Germinal center (tissue), 1 donor: ENCODE data around the gene ATP7A.

ENCODE experiments used
- DNase-seq: peaks from one replicate; pipeline ENCODE4 v3.0.0; 2012; ENCODE audit warnings: mixed read lengths, low spot score

ATP7A gene

DNA sequence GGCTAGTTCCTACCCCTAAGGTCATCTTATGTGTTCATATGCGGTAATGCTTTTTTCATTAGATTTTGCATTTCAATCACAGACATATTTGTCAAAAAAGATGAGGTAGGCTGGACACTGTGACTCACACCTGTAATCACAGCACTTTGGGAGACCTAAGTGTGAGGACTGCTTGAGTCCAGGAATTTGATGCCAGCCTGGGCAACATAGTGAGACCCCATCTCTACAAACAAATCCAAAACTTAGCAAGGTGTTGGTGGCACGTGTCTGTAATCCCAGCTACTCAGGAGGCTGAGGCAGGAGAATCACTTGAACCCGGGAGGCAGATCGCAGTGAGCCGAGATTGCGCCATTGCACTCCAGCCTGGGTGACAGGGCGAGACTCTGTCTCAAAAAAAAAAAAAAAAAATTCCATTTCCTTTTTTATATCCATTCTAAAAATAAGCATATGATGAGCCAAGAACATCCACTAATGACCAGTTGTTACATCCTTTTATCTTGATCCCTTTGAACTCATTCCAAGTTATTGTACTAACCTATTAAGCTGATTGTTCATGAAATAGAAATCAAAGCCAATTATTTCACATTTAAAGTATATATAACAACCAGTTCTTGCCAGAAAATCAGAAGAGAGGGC is 35.5 kb downstream of the ATP7A start:
- DNase-seq, result no peak

DNA sequence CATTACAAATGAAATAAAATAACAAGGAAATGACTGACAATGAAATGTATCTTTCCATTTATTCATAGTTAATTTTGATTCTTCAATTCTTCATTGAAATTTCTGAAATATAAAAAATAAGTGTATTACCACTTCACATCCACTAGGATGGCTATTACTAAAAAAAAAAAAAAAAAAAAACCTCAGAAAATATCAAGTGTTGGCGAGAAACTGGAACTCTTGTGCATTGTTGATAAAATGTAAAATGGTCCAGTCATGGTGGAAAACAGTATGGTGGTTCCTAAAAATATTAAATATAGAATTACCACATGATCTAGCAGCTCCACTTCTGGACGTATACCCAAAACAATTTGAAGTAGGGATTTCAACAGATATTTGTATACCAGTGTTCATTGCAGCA is 36.1 kb downstream of the ATP7A start:
- DNase-seq, result no peak

DNA sequence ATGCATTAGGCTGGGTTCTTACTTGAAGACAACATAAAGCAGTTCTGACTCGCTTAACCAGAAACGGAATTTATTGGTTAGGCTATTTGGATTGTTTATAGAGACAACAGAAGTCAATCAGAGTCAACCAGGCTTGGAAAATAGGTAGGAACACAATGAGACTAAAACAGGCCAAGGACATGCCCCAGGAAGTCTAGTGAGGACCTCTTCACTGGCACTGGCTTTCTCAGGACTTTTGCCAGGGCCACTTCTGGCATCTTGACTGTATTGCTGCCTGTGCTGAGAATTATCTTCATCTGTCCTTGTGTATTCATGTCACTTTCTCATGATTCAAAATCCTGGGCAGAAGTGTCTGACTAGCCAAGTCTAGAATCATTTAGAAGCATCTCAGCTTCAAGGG is 39.3 kb downstream of the ATP7A start:
- no peak for DNase-seq

DNA sequence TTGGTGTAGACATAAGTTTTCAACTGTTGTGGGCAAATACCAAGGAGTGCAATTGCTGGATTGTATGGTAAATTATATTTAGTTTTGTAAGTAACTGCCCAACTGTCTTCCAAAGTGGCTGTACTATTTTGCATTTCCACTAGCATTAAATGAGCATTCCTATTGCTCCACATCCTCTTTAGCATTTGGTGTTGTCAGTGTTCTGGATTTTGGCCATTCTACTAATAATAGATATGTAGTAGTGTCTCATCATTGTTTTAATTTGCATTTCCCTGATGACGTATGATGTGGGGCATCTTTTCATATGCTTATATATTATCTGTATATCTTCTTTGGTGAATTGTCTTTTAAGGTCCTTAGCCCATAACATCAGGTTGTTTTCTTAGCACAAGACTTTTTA is 41.7 kb downstream of the ATP7A start:
- no peak for DNase-seq

DNA sequence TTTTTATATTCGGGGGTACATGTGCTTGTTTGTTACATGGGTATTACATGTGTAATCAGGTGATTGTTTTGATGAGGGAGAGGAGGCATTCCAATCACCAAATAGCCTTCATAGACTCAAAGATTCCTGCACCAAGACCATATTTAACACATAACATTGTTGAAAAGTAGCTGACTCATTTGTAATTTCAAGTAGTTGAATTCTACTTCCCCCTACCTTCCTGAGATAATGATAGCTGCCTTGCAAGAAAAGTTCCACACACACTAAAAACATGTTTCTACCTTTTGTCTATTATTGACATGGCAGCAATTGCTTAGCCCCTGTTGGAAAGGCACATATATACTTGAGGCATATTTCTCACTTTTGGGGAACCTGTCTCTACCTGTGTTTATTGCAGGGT is 42.8 kb downstream of the ATP7A start:
- DNase-seq, result no peak

DNA sequence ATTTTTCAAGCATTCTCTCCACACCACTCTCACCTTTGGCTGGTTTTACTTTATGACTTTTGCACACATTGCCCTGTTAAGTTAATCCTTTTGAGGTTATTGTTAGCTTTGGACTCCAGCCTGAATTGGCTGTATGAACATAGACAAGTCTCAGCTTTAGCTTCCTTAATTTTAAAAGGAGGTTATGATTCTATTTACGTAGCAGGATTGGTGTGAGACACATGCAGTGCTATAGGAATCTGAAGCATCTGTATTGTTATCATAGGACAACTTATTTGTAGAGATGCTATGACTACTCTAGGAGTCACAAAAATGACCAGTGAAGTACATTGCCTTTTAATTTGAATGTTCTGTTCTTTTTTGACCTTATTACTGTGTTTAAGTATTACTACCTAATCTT is 43.2 kb downstream of the ATP7A start:
- no peak for DNase-seq

DNA sequence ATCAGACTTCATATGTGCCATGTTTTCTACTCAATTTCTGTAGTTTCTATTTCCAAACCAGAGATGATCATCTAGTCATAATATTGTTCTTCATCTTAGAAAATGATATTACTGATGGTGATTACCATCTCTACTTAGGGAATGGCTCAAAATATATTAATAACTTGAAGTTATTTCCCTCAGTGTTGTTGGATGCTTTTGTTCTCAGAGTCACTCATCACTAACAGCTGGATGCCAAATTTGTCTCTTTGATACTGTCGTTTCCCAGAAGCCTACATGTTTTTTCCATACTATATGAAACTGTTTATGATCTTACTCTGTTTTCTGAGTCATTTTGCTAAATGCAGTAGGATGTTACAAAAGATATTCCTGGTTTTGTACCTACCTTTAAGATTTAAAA is 50.1 kb downstream of the ATP7A start:
- DNase-seq, result no peak

DNA sequence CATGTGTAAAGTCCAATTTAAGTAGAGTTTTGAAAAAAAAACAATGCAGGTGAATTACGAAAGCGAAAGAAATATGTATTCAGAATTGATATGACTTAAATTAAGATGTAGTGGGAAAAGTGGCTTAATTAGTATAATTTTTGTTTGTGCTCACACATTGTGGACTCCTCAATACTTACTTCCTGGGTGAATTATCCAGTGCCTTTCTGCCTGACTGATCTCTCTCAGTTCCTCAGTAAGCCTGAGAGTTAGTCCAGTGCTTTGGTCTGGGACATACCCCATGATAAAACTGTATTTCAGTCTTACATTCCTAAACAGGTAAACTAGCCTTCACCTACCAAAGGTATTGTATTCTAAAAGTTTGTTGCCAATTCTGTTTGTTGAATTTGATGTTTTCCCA is 50.6 kb downstream of the ATP7A start:
- DNase-seq, result no peak

DNA sequence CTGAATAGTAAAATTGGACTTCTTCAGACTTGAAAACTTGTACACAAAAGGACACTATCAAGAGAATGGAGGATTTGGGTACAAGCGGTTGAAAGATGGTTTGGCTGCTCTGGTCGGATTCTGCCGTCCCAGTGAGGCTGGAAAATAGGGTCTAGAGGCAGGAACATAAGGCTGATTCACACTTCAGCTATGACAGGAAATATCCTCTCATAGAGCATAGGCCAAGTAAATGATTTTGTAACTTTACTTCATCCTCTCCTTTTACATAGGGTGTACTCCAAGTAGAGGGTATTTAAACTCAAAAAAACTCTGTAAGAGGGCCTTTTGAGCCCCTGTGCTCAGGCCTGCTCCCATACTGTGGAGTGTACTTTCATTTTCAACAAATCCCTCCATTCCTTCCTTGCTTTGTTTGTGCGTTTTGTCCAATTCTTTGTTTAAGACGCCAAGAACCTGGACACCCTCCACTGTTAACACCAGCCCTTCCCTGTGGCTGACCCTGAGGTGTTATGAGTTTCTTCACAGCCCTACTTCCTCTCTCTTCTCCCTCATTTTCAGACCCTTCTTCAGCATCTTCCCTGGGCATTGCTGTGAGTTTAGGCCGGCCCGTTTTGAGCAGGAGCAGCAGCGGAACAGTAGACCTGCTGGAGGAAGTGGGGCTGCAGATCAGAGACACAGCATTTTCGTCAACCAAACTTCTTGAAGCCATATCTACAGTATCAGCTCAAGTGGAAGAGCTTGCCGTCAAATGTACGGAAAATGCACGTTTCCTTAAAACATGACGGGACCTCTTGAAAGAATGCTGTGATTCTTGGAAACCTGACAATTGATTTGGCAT is 51.8 kb downstream of the ATP7A start:
- no peak for DNase-seq

DNA sequence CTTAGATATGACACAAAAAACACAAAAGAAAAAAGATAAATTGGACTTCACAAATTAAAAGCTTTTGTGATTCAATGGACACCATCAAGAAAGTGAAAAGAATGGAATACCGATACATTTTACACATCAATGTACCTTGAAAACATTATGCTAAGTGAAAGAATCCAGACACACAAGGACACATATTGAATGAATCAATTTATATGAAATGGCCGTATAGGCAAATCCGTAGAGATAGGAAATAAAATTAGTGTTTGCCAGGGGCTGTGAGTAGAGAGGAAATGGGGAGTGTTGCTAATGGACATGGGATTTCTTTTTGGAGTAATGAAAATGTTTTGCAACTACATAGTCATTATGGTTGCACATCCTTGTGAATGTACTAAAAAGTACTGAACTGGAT is 55.9 kb downstream of the ATP7A start:
- DNase-seq, result no peak

DNA sequence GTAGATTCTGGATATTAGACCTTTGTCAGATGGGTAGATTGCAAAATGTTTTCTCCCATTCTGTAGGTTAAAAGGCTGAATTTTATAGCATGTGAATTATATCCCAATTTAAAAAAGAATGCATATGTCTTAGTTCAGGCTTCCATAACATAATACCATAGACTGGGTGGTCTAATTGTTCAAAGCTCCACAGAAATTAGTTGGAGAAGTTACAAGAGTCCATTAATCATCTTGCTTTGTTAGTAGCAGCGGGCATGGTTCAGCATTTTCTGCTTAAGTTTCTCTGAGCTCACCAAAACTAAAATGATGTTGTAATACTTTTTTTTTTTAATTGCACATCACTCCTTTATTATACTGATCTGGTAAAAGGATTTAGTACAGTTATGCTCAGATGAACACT is 57.1 kb downstream of the ATP7A start:
- DNase-seq, result no peak

DNA sequence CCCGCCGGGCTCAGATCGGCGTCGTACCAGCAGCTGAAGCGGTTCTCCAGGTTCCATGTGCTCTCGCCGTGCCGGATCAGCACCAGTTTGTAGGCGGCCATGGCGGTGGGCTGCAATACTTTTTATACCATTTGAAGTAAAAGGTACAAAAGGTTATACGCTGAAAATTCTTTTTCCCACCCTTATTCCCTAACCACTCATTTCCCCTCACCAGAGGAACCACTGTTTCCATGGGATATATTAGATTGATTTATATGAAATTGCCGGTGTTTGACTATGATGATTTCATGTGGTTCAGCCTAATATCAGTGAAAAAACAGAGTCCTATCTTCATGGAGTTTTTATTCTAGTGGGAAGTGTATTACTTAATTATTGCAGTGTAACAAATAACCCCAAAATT is 59.0 kb downstream of the ATP7A start, which contains the start of gene PGAM4:
Gene PGAM4, minus strand, starts transcription at position 101 of the 400 bp plus-strand sequence. Its CDS starts 0 bp downstream, at position 101.
- DNase-seq, result no peak

DNA sequence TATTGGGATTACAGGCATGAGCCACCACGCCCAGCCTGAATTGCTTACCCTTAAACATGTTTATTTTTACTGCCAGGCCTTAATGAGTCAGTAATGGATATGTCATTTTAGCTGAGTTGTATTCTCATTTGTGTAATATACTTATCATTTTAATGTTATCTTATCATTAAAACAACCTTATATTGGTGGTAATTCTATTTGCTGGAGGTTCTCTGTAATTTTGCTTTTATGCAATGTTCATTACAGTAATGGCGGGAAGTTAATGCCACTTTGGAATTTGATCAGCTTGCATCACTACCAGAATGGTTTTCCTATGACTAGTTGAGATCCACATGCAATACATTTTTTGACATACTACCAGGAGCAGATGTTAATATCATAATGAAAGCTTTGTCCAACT is 65.3 kb downstream of the ATP7A start:
- DNase-seq, result no peak

DNA sequence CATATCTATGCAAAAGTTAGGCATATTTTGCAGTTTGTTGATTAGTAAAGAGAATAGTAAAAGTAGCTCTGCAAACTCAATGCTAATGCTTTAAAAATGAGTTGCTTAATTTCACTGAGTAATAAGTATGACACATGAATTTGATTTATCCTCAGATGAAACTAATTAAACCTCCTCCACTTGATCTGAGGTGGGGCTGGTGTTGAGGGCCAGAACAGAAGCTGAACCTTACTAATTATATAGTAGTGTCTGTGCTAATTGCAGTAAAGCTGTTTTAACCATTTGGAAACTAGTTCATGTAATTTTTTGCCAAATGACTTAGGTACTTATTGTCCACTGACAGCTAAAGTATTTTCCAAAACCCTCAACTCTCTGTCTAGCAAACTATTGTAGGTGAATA is 66.6 kb downstream of the ATP7A start:
- DNase-seq, result no peak

DNA sequence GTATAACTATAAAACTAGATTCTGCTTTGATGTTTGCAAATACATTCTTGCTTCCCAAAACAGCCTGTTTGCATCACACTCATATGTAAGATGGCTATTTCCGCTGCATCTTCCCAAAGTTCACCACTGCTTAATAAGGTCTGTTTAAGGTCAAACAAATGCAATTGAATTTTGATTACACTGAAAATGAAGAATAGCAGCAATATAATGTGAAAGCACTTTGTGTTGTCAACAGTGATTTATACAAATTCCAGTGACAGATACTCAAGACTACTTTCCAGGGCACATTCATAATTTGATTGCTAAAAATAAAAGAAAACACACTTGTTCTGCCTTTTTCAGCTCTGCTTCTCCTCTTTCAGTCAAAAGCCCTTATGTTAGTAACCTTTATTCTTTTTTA is 67.0 kb downstream of the ATP7A start:
- DNase-seq, result no peak

DNA sequence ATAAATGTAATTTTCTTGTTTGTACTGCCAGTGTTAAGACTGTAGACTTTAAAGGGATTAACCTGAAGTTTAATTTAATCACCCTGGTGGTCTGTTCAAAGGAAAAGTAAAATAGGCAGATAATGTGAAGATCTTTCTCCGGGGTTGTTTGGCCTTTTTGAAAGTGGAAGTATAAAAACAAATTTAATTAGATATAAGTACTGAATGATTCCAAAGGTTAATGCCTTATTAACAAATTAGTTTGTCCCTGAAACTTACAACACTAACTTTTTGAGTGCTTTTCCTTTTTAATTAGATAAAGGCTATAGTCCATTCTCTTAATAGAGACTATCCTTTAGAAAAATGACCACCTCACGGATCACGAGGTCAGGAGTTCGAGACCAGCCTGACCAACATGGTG is 69.4 kb downstream of the ATP7A start:
- no peak for DNase-seq

DNA sequence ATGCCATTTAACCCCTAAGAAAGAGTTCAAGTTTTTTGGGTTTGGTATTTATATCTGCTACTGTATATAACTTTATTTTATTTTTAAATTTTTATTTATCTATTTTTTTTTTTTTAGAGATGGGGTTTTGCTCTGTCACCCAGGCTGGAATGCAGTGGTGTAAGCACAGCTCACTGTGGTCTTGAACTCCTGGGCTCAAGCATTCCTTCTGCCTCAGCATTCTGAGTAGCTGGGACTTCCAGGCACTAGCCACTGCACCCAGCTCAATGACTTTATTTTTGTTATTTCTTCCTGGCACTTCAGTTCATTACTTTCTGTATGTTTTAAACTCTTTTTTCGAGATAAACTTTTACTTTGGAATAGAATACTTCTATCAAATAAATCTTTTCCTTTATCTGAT is 101.4 kb downstream of the ATP7A start:
- DNase-seq, result no peak

DNA sequence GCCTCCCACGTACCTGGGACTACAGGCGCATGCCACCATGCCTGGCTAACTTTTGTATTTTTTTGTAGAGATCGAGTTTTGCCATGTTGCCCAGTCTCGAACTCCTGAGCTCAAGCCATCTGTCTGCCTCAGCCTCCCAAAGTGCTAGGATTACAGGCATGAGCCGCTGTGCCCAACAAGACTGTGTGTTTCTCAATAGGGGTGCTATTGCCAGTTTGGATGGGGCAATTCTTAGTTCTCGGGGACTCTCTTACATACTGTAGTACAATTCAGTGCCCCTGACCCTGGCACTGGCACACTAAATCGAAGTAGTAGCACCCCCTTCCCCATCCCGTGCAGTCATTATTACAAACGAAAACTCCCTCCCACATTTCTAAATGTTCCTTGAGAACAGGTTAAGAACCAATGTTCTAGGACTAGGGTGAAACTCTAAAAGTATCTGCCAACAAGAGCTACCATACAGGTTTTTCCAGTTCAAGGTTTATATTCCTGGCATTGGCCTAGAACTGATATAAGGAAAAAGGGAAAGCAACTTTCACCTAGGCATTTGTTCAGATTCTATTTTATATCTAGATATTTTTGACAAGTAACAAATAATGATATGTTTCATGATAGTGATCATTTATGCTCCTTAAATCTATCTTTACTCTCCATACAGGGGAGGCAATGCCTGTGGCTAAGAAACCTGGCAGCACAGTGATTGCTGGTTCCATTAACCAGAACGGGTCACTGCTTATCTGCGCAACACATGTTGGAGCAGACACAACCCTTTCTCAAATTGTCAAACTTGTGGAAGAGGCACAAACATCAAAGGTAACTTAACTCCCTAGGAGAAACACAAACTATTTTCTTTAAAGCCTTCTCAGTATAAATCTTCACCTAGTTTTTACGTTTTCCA is 109.3 kb downstream of the ATP7A start:
- no peak for DNase-seq

DNA sequence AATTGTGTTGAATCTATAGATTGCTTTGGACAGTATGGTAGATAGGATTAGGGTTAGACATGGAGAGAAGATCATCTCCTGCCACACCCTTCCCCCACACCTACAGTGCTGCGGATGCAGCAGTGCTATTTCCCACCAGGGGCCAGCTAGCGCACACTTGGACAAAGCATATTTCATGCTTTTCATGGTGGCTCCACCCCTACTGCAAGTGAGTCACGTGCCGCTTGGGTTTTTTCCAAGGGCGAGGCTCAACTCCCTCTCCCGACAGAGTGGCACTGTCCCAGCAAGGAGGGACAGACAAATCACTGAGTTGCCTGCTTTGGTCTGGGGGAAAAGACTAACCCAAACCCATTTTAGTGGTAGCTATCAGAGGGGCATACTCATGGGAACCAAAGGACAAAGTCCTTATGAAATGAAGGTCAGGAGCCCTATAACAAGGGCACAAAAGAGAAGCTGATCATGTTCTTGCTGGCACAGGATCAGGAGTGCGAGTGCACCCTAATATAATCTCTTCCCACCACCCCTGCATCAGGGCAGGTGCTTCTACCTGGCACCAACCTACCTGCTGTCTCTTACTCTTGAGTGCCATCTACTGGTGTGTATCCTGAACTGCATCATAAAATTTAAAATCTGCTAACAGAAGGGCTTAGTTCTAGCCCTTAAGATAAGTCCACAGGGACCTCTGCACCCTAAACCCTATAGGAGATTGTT is 114.0 kb downstream of the ATP7A start:
- DNase-seq, result peak; percentile 37

DNA sequence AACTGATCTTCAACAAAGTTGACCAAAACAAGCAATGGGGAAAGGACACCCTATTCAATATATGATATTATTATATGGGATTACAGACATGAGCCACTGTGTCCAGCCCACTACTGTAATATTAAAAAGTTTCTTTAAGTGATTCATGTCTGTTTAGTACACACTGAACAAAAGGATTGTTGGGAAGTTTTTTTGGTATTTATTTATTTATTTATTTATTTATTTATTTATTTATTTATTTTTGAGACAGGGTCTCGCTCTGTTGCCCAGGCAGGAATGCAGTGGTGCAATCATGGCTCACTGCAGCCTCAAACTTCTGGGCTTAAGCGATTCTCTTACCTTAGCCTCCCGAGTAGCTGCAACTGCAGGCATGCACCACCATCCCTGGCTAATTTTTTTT is 117.3 kb downstream of the ATP7A start:
- no peak for DNase-seq

DNA sequence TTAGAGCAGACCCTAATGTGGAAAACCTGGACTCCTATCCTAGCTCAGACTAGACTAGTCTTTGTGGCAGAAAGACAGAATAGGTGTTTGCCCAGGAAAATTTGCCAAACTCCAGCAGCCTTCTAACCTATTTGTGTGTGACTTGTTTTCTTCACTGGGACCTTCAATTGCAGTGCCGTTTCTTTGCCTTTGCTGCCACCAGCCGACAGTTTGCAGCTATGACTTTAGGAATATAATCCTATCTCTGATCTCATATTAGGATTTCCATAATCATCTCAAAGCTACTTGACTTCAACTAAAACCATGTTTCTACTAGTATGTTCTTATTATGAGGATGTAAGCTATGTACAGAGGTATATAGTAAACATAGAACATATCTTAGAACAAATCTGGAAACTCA is 119.2 kb downstream of the ATP7A start:
- DNase-seq, result no peak

DNA sequence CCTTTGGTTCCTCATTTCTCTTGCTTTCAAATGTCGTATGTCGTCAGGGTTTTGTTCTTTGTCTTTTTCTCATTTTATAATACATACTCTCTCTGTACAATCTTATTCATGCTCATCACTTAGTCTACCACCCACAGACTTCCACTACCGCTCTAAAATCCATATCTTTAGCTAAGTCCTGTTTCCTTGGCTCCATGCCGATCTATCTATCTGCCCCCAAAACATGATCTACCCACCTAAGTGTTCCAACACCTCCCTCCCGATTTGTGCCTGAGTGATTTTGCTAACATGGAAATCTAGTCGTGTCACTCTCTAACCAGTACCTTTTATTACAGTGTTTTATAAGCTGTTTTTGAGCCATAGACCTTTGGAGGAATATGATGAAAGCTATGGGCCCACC is 124.6 kb downstream of the ATP7A start:
- DNase-seq, result no peak
